Muscle layer of duodenum (tissue), 2 donors: Measurements from ENCODE around the gene SLC37A1.

Source experiments
- H3K27ac ChIP-seq: one replicate; pipeline ENCODE4 v1.7.0; 2013; ENCODE audit warnings: mild to moderate bottlenecking, low read length
- H3K27me3 ChIP-seq: one replicate; pipeline ENCODE4 v1.7.0; 2013; ENCODE audit warnings: low read depth, mild to moderate bottlenecking, control low read depth, low read length
- H3K36me3 ChIP-seq, 2 donors: one replicate each; pipeline ENCODE4 v1.7.0; 2013; ENCODE audit warnings: low read length in 2 of 2, control low read depth in 1 of 2, mild to moderate bottlenecking in 1 of 2; ENCODE audit not compliant: insufficient read depth in 2 of 2, control insufficient read depth in 1 of 2
- H3K4me1 ChIP-seq, 2 donors: one replicate each; pipeline ENCODE4 v1.7.0; 2013; ENCODE audit warnings: low read length in 2 of 2, mild to moderate bottlenecking in 2 of 2, control low read depth in 1 of 2, moderate library complexity in 1 of 2; ENCODE audit not compliant: insufficient read depth in 2 of 2, control insufficient read depth in 1 of 2
- H3K4me3 ChIP-seq, 2 donors: one replicate each; pipeline ENCODE4 v1.7.0; 2013; ENCODE audit warnings: low read length in 2 of 2, low read depth in 1 of 2, mild to moderate bottlenecking in 1 of 2
- H3K9me3 ChIP-seq, 2 donors: one replicate each; pipeline ENCODE4 v1.7.0; 2013; ENCODE audit warnings: low read length in 2 of 2, control low read depth in 1 of 2, mild to moderate bottlenecking in 1 of 2; ENCODE audit not compliant: control insufficient read depth in 1 of 2
- donor health status: healthy.

Gene SLC37A1

GRCh38 chr21:42495765-42496119, 17.9 kb upstream of the SLC37A1 start:
- H3K4me1 ChIP-seq: peaks cover 0 to 13% of the 10 kb centered on the region in 2 donors
- no peaks in the 10 kb centered on the region for H3K36me3 ChIP-seq
- H3K4me3 ChIP-seq: peak overlapping the region; percentile 70 to 94
- H3K27me3 ChIP-seq: no peaks in the 10 kb centered on the region
- H3K9me3 ChIP-seq: no peaks in the 10 kb centered on the region
- H3K27ac ChIP-seq: peak overlapping the region; percentile 70

- no peaks in the 10 kb centered on the region for H3K36me3 ChIP-seq
- H3K4me1 ChIP-seq: peaks cover 0 to 13% of the 10 kb centered on the region in 2 donors
- H3K4me3 ChIP-seq: peak within 1 kb of the TSS; percentile 73 to 94
- no peaks in the 10 kb centered on the region for H3K27me3 ChIP-seq
- no peaks in the 10 kb centered on the region for H3K9me3 ChIP-seq
- peak within 1 kb of the TSS; percentile 88 for H3K27ac ChIP-seq
These were observed 17.4 kb upstream of the SLC37A1 start, which contains the start of gene RSPH1 for GRCh38 chr21:42496120-42496838. Gene RSPH1, minus strand, starts transcription at chr21:42496224. Its CDS starts 38 bp downstream, at chr21:42496186.

GRCh38 chr21:42496839-42497202, 16.8 kb upstream of the SLC37A1 start:
- H3K4me1 ChIP-seq: peaks cover 0 to 13% of the 10 kb centered on the region in 2 donors
- no peaks in the 10 kb centered on the region for H3K27me3 ChIP-seq
- H3K4me3 ChIP-seq: peak overlapping the region; percentile 73 to 94
- no peaks in the 10 kb centered on the region for H3K36me3 ChIP-seq
- H3K27ac ChIP-seq: peak overlapping the region; percentile 88
- H3K9me3 ChIP-seq: no peaks in the 10 kb centered on the region

GRCh38 chr21:42498012-42498411, 15.6 kb upstream of the SLC37A1 start:
- Histone ChIP-seq H3K4me1 (peaks cover 0 to 13% of the 10 kb centered on the region in 2 donors), H3K27me3 (no peaks in the 10 kb centered on the region), H3K27ac (no peak overlapping the region), H3K4me3 (no peak overlapping the region), H3K36me3 (no peaks in the 10 kb centered on the region), H3K9me3 (no peaks in the 10 kb centered on the region)

- Histone ChIP-seq H3K4me1 (peaks cover 0 to 13% of the 10 kb centered on the region in 2 donors), H3K36me3 (no peaks in the 10 kb centered on the region), H3K4me3 (no peak overlapping the region), H3K9me3 (no peaks in the 10 kb centered on the region), H3K27me3 (no peaks in the 10 kb centered on the region), H3K27ac (no peak overlapping the region)
These were observed 14.1 kb upstream of the SLC37A1 start for GRCh38 chr21:42499444-42500112.

GRCh38 chr21:42500225-42500624, 13.4 kb upstream of the SLC37A1 start:
- Histone ChIP-seq H3K27me3 (no peaks in the 10 kb centered on the region), H3K4me3 (no peak overlapping the region), H3K36me3 (no peaks in the 10 kb centered on the region), H3K4me1 (peaks cover 0 to 11% of the 10 kb centered on the region in 2 donors), H3K27ac (no peak overlapping the region), H3K9me3 (no peaks in the 10 kb centered on the region)

GRCh38 chr21:42500736-42501135, 12.9 kb upstream of the SLC37A1 start:
- Histone ChIP-seq H3K27ac (no peak overlapping the region), H3K9me3 (no peaks in the 10 kb centered on the region), H3K27me3 (no peaks in the 10 kb centered on the region), H3K4me1 (peaks cover 0 to 6% of the 10 kb centered on the region in 2 donors), H3K4me3 (no peak overlapping the region), H3K36me3 (no peaks in the 10 kb centered on the region)

GRCh38 chr21:42503711-42504110, 9.9 kb upstream of the SLC37A1 start:
- H3K9me3 ChIP-seq: no peaks in the 10 kb centered on the region
- H3K4me1 ChIP-seq: no peaks in the 10 kb centered on the region
- H3K36me3 ChIP-seq: no peaks in the 10 kb centered on the region
- H3K4me3 ChIP-seq: no peak overlapping the region
- H3K27ac ChIP-seq: no peak overlapping the region
- H3K27me3 ChIP-seq: no peaks in the 10 kb centered on the region

- Histone ChIP-seq H3K27ac (no peak overlapping the region), H3K36me3 (no peaks in the 10 kb centered on the region)
These were observed 8.4 kb upstream of the SLC37A1 start for GRCh38 chr21:42505090-42505726.

GRCh38 chr21:42507418-42507817, 6.2 kb upstream of the SLC37A1 start:
- no peaks in the 10 kb centered on the region for H3K27me3 ChIP-seq
- no peak overlapping the region for H3K27ac ChIP-seq

More at GRCh38 chr21:42505090-42505726, 8.4 kb upstream of the SLC37A1 start:
- Histone ChIP-seq H3K9me3 (no peaks in the 10 kb centered on the region), H3K4me1 (no peaks in the 10 kb centered on the region), H3K4me3 (no peak overlapping the region), H3K27me3 (no peaks in the 10 kb centered on the region)

GRCh38 chr21:42508371-42508770, 5.3 kb upstream of the SLC37A1 start:
- Histone ChIP-seq H3K36me3 (no peaks in the 10 kb centered on the region), H3K27ac (no peak overlapping the region)

More at GRCh38 chr21:42507418-42507817, 6.2 kb upstream of the SLC37A1 start:
- Histone ChIP-seq H3K36me3 (no peaks in the 10 kb centered on the region), H3K4me3 (no peak overlapping the region), H3K4me1 (no peaks in the 10 kb centered on the region), H3K9me3 (no peaks in the 10 kb centered on the region)

More at GRCh38 chr21:42508371-42508770, 5.3 kb upstream of the SLC37A1 start:
- H3K9me3 ChIP-seq: no peaks in the 10 kb centered on the region
- H3K27me3 ChIP-seq: no peaks in the 10 kb centered on the region
- no peak overlapping the region for H3K4me3 ChIP-seq
- H3K4me1 ChIP-seq: peaks cover 0 to 5% of the 10 kb centered on the region in 2 donors
